ENCODE measurements around the gene POU2F2. TPM values are rescaled to one million over a fixed set of nuclear protein-coding genes. Genes with fewer than 3 reads are reported as not detected.

POU2F2 gene
- polyA plus RNA-seq, 1 experiment, result 1.9 TPM

DNA sequence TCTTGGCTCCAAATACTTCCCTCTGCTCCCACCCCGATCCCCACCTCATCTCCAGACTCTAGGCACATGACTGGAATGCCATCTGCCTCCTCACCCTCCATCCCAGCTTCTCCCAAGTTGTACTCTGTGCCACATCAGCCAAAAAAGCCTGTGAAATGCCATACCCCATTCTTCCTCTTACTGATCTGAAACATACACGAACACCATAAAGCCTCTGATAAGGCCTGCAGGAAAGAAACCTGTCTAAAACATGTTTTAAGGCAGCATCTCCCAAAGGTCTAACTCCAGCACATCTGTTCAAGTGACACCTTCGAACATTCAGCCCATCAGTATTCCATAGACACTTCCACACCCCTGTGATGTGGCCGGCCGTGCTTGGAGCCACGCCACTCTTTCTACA, 67.8 kb downstream of the POU2F2 start:
- Histone ChIP-seq H3K4me3 (ENCODE audit: low read depth, low read length) (no peak overlapping the region), H3K9me3 (ENCODE audit: control insufficient read depth, insufficient read depth, low read length) (no peaks in the 10 kb centered on the region; the same call in 1 of the 2 replicates), H3K27ac (ENCODE audit: low read depth, low read length) (no peak overlapping the region), H3K27me3 (ENCODE audit: control insufficient read depth, insufficient read depth, low read length) (peaks cover 52% of the 10 kb centered on the region)
- CTCF ChIA-PET, result interaction anchor here (0.7 kb wide), 1 partner anchor 30 kb away, joined by 5 read pairs; no protein-coding TSS in a partner anchor
- no peak for DNase-seq (ENCODE audit: low read depth, low spot score)
- TF ChIP-seq, protein P1, sequence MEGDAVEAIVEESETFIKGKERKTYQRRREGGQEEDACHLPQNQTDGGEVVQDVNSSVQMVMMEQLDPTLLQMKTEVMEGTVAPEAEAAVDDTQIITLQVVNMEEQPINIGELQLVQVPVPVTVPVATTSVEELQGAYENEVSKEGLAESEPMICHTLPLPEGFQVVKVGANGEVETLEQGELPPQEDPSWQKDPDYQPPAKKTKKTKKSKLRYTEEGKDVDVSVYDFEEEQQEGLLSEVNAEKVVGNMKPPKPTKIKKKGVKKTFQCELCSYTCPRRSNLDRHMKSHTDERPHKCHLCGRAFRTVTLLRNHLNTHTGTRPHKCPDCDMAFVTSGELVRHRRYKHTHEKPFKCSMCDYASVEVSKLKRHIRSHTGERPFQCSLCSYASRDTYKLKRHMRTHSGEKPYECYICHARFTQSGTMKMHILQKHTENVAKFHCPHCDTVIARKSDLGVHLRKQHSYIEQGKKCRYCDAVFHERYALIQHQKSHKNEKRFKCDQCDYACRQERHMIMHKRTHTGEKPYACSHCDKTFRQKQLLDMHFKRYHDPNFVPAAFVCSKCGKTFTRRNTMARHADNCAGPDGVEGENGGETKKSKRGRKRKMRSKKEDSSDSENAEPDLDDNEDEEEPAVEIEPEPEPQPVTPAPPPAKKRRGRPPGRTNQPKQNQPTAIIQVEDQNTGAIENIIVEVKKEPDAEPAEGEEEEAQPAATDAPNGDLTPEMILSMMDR (IDR thresholded peaks at IDR 0.05; ENCODE audit: low read depth, low read length), result no peak
- POLR2A ChIA-PET, result no interaction called here

DNA sequence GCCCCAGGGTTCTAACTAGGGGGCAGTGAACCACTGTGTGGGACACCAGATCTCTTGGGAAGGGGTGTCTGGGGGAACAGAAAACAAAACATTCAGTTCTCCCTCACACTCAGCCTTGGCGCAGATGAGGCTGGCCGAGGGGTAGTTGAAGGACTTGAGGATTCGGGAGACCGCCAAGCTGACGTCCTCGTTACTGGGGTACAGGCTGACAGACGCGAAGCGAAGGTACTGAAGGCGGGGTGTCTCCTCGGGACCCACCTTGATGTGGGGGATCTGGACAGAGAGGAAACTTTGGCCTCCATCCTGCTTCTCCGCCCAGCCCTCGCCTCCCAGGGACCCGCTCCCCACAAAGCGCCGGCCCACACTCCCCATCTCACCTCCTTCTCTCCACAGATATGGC, 69.9 kb downstream of the POU2F2 start:
- H3K9me3 ChIP-seq (ENCODE audit: control insufficient read depth, insufficient read depth, low read length), result no peaks in the 10 kb centered on the region; the same call in 1 of the 2 replicates
- ChIA-PET POLR2A (no interaction called here), CTCF (no interaction called here)
- H3K27me3 ChIP-seq (ENCODE audit: control insufficient read depth, insufficient read depth, low read length), result peaks cover 31% of the 10 kb centered on the region
- no peak overlapping the region for H3K27ac ChIP-seq (ENCODE audit: low read depth, low read length)
- TF ChIP-seq, protein P1 (IDR thresholded peaks at IDR 0.05; ENCODE audit: low read depth, low read length), result no peak
- no peak for DNase-seq (ENCODE audit: low read depth, low spot score)
- no peak overlapping the region for H3K4me3 ChIP-seq (ENCODE audit: low read depth, low read length)

DNA sequence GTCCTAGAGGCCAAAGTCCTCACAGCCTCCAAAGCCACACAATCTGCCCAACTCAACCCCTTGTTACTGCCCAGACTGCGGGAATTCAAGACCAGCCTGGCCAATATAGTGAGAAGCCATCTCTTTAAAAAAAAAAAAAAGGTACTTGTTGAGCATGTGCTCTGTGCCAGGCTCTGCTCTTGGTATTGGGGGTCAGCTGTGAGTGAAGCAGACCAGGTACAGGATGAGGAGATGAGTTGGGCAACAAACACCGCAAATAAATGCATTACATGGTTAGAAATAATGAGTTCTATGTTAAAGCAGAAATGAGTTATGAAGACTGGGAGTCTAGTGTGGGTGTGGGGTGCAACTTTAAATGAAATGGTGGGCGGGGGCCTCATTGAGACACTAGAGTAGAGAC, 72.1 kb downstream of the POU2F2 start:
- CTCF ChIA-PET, result no interaction called here
- Histone ChIP-seq H3K4me3 (ENCODE audit: low read depth, low read length) (no peak overlapping the region), H3K9me3 (ENCODE audit: control insufficient read depth, insufficient read depth, low read length) (no peaks in the 10 kb centered on the region; the same call in 1 of the 2 replicates), H3K27ac (ENCODE audit: low read depth, low read length) (no peak overlapping the region), H3K27me3 (ENCODE audit: control insufficient read depth, insufficient read depth, low read length) (peaks cover 23% of the 10 kb centered on the region)
- TF ChIP-seq, protein P1 (IDR thresholded peaks at IDR 0.05; ENCODE audit: low read depth, low read length), result no peak
- DNase-seq (ENCODE audit: low read depth, low spot score), result no peak
- POLR2A ChIA-PET, result no interaction called here

DNA sequence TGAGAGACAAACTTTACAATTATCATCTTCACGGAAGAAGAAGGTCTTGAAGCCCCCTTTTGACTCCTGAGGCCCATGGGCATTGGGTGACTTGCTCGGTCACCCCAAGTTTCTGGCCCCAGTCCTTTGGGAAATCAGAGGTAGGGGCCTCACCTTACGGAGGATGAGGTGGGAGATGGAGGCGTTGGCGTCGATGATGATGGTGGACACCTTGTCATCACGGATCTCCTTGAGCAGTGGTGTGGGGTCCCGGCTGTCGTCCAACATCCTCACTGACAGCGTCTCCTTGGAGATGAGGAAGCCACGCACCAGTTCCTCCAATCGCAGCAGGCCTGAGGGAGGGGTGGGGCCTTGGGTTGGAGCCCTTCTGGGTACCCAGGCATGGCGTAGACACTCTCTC, 73.0 kb downstream of the POU2F2 start:
- ChIA-PET CTCF (interaction anchor here (1.0 kb wide), 1 partner anchor 25 kb away, joined by 4 read pairs; no protein-coding TSS in a partner anchor), POLR2A (no interaction called here)
- H3K9me3 ChIP-seq (ENCODE audit: control insufficient read depth, insufficient read depth, low read length), result no peaks in the 10 kb centered on the region
- H3K4me3 ChIP-seq (ENCODE audit: low read depth, low read length), result no peak overlapping the region
- DNase-seq (ENCODE audit: low read depth, low spot score), result no peak
- peaks cover 24% of the 10 kb centered on the region for H3K27me3 ChIP-seq (ENCODE audit: control insufficient read depth, insufficient read depth, low read length)
- TF ChIP-seq, protein P1 (IDR thresholded peaks at IDR 0.05; ENCODE audit: low read depth, low read length), result no peak
- H3K27ac ChIP-seq (ENCODE audit: low read depth, low read length), result no peak overlapping the region

DNA sequence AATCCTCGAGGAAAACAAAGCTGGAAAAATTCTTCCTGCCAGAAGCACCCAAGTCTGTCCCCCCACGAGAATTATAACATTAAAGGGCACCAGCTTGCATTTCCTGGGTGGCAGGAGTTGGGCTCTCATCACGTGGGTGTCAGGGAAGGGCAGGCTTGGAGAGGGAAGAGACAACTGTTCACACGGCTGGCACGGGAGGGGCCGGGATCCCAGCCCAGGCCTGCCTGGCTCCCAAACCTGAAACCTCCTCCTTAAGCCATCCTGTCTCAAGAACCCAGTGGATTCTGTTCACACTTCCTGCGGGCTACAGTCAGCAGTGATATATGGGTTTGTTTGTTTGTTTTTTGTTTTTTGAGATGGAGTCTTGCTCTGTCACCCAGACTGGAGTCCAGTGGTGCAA, 74.4 kb downstream of the POU2F2 start:
- ChIA-PET CTCF (no interaction called here), POLR2A (no interaction called here)
- H3K27ac ChIP-seq (ENCODE audit: low read depth, low read length), result no peak overlapping the region
- DNase-seq (ENCODE audit: low read depth, low spot score), result no peak
- no peaks in the 10 kb centered on the region for H3K9me3 ChIP-seq (ENCODE audit: control insufficient read depth, insufficient read depth, low read length)
- H3K4me3 ChIP-seq (ENCODE audit: low read depth, low read length), result no peak overlapping the region
- peaks cover 23% of the 10 kb centered on the region for H3K27me3 ChIP-seq (ENCODE audit: control insufficient read depth, insufficient read depth, low read length)
- TF ChIP-seq, protein P1 (IDR thresholded peaks at IDR 0.05; ENCODE audit: low read depth, low read length), result no peak

Data from AG04450 (cell line).